Right atrium auricular region (tissue), 2 donors: ENCODE measurements around the gene THAP7. TPM values are rescaled to one million over a fixed set of nuclear protein-coding genes. Genes with fewer than 3 reads are reported as not detected.

Experiments used
- DNase-seq: peaks from one replicate; pipeline ENCODE4 v3.0.0-alpha.2; 2019; ENCODE audit warnings: low spot score
- H3K27ac ChIP-seq, 2 donors: fragments of 200-600 bp; sonication (generic); 1 replicate in 1 of 2; 2 replicates in 1 of 2; pipeline ENCODE4 v1.5.1; 2016 to 2019
- H3K27me3 ChIP-seq, 2 donors: fragments of 200-600 bp; sonication (generic); one replicate each; pipeline versions ENCODE4 v1.5.1 to v1.6.0; 2017 to 2019
- H3K36me3 ChIP-seq: fragments of 200-600 bp; sonication (generic); one replicate; pipeline ENCODE4 v1.5.1; 2016
- H3K4me1 ChIP-seq, 2 donors: fragments of 200-600 bp; sonication (generic); one replicate each; pipeline versions ENCODE4 v1.5.1 to v1.6.0; 2017 to 2019
- H3K4me3 ChIP-seq, 2 donors: fragments of 200-600 bp; sonication (generic); 1 replicate in 1 of 2; 2 replicates in 1 of 2; pipeline ENCODE4 v1.5.1; 2017 to 2019; ENCODE audit warnings: mild to moderate bottlenecking in 1 of 2, moderate library complexity in 1 of 2
- H3K9me3 ChIP-seq, 2 donors: fragments of 200-600 bp; sonication (generic); one replicate each; pipeline ENCODE4 v1.5.1; 2019
- CTCF ChIP-seq, 2 donors: fragments of 200-600 bp; sonication (generic); IDR thresholded peaks; one replicate each; pipeline ENCODE4 v1.5.1; 2019; ENCODE audit warnings: antibody characterized with exemption in 2 of 2
- total RNA-seq, 2 donors: library from RNA; depleted of rRNA; stranded (reverse); fragments of >200 nt; gene quantifications; one replicate each; pipeline ENCODE4 v1.1.0, GENCODE V29; 2016

THAP7 gene
- total RNA-seq, 2 donors from 2014 or later: 39.8 to 51.1 TPM

GRCh38 chr22:20994128-20994901, 7.6 kb downstream of the THAP7 start:
- H3K27me3 ChIP-seq: no peaks in the 10 kb centered on the region
- peaks cover 71% of the 10 kb centered on the region for H3K36me3 ChIP-seq
- DNase-seq: no peak
- H3K4me1 ChIP-seq: no peaks in the 10 kb centered on the region
- no peak overlapping the region for H3K4me3 ChIP-seq
- TF ChIP-seq CTCF (IDR thresholded peaks at IDR 0.05): no peak
- H3K9me3 ChIP-seq: no peaks in the 10 kb centered on the region
- H3K27ac ChIP-seq: no peak overlapping the region

GRCh38 chr22:20993304-20994127, 8.4 kb downstream of the THAP7 start:
- Histone ChIP-seq H3K4me3 (no peak overlapping the region), H3K36me3 (peaks cover 63% of the 10 kb centered on the region), H3K9me3 (no peaks in the 10 kb centered on the region), H3K4me1 (no peaks in the 10 kb centered on the region), H3K27ac (no peak overlapping the region), H3K27me3 (no peaks in the 10 kb centered on the region)
- no peak for TF ChIP-seq CTCF (IDR thresholded peaks at IDR 0.05)
- no peak for DNase-seq

GRCh38 chr22:20992456-20993303, 9.2 kb downstream of the THAP7 start:
- Histone ChIP-seq H3K27me3 (no peaks in the 10 kb centered on the region), H3K36me3 (peaks cover 57% of the 10 kb centered on the region), H3K4me3 (no peak overlapping the region), H3K27ac (no peak overlapping the region), H3K9me3 (no peaks in the 10 kb centered on the region), H3K4me1 (no peaks in the 10 kb centered on the region)
- no peak for TF ChIP-seq CTCF (IDR thresholded peaks at IDR 0.05)
- no peak for DNase-seq

GRCh38 chr22:20992056-20992442, 9.9 kb downstream of the THAP7 start:
- Histone ChIP-seq H3K4me1 (no peaks in the 10 kb centered on the region), H3K27me3 (no peaks in the 10 kb centered on the region), H3K36me3 (peaks cover 56% of the 10 kb centered on the region), H3K27ac (no peak overlapping the region), H3K4me3 (no peak overlapping the region), H3K9me3 (no peaks in the 10 kb centered on the region)
- no peak for DNase-seq
- TF ChIP-seq CTCF (IDR thresholded peaks at IDR 0.05): no peak

GRCh38 chr22:20991252-20992055, 10.5 kb downstream of the THAP7 start:
- peaks cover 53% of the 10 kb centered on the region for H3K36me3 ChIP-seq

More at GRCh38 chr22:20991252-20992055, 10.5 kb downstream of the THAP7 start:
- Histone ChIP-seq H3K27ac (no peak overlapping the region), H3K27me3 (no peaks in the 10 kb centered on the region), H3K4me1 (no peaks in the 10 kb centered on the region), H3K9me3 (no peaks in the 10 kb centered on the region), H3K4me3 (no peak overlapping the region)
- no peak for DNase-seq
- TF ChIP-seq CTCF (IDR thresholded peaks at IDR 0.05): no peak
